ENCODE data around the gene TBC1D22A.

DNA sequence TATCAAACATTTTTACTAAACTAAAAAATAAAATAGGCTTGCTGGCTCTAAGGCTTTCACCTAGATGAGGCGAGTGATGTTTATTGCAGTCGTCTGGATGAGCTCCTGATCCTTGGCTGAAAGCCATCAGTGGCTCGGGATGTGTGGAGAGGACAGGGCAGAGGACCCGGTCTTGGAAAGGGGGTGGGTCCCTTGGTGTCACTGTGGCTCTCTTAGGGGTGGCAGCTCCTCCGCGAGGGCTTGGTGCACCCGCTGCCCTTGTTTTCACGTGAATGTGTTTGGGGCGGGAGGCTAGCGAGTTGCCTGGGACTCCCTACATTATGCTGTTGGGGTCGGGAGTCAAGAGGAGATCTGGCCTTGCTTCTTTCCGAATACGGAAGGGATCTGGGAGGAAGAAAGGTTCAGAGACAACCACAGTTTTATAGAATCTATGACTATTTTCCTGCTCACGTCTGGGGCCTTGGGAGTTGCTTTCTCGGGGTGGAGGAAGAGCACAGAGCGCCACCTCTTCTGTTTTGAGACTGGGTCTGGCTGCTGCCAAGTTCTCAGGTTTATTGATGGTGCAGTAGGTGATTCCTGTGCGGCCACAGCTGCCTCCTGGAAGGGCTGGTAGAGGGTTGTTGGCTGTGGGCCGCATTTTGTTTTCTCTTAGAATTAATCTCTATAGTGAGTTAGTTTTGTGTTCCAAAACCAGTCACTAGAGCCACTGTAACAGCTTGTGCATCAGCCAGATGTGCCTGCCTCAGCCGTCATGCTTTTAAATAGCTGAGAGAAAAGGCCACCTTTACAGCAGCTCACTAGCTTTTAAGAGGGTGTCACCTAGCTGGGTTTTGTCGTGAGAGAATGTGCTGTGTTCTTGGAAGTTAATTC, 12.8 kb downstream of the TBC1D22A start:
- no peak for TF ChIP-seq EZH2phosphoT487 (IDR thresholded peaks at IDR 0.05)
- TF ChIP-seq, protein P1, sequence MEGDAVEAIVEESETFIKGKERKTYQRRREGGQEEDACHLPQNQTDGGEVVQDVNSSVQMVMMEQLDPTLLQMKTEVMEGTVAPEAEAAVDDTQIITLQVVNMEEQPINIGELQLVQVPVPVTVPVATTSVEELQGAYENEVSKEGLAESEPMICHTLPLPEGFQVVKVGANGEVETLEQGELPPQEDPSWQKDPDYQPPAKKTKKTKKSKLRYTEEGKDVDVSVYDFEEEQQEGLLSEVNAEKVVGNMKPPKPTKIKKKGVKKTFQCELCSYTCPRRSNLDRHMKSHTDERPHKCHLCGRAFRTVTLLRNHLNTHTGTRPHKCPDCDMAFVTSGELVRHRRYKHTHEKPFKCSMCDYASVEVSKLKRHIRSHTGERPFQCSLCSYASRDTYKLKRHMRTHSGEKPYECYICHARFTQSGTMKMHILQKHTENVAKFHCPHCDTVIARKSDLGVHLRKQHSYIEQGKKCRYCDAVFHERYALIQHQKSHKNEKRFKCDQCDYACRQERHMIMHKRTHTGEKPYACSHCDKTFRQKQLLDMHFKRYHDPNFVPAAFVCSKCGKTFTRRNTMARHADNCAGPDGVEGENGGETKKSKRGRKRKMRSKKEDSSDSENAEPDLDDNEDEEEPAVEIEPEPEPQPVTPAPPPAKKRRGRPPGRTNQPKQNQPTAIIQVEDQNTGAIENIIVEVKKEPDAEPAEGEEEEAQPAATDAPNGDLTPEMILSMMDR (IDR thresholded peaks at IDR 0.05), result no peak
- no peak for TF ChIP-seq EZH2 (IDR thresholded peaks at IDR 0.05)

All from neural progenitor cell (in vitro differentiated cells).